HUDEP-2 (cell line): ENCODE data around the gene PKDCC.
"Not testable (repeated sequence)": the region's sequence is repeated elsewhere in the genome, so short reads cannot be mapped to it uniquely, and the experiment has no call there.

ENCODE experiments used
- DNase-seq, 76 experiments: peaks; one replicate each; lab custom pipeline; 2025; ENCODE audit not compliant: unreplicated experiment in 76 of 76; lab: John Stamatoyannopoulos, UW

PKDCC gene

DNA sequence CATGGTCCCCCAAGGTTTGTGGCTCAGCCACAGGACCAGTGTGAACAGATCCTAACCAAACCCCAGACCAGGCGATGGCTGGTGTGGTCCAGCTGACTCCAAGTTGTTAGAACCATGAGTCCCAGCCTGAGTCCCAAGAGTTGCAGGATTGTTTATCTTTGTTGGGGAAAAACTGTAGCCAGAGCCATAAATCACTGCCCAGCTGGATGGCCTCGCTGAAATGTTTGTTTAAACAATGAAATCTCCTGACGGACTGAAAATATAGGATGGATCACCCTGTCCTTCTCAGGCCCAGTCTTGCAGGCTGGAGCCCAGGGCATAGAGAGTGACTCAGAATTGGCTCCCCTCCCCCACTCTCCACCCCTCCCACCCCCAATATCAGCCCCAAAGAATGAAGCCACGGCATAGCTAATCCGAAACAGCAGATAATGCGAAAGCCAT is 36.4 kb downstream of the PKDCC start:
- DNase-seq, result no peak

DNA sequence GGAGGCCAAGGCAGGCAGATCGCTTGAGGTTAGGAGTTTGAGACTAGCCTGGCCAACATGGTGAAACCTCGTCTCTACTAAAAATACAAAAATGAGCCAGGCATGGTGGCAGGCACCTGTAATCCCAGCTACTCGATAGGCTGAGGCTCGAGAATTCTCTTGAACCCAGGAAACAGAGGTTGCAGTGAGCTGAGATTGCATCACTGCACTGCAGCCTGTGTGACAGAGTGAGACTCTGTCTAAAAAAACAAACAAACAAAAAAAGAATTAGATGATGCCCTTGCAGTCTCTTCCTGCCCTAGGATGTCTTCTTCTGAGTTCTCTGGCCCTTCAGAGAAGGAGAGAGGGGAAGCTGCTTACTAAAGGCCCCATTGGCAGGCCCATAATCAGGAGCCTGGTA is 37.2 kb downstream of the PKDCC start:
- DNase-seq, result not testable (repeated sequence)

DNA sequence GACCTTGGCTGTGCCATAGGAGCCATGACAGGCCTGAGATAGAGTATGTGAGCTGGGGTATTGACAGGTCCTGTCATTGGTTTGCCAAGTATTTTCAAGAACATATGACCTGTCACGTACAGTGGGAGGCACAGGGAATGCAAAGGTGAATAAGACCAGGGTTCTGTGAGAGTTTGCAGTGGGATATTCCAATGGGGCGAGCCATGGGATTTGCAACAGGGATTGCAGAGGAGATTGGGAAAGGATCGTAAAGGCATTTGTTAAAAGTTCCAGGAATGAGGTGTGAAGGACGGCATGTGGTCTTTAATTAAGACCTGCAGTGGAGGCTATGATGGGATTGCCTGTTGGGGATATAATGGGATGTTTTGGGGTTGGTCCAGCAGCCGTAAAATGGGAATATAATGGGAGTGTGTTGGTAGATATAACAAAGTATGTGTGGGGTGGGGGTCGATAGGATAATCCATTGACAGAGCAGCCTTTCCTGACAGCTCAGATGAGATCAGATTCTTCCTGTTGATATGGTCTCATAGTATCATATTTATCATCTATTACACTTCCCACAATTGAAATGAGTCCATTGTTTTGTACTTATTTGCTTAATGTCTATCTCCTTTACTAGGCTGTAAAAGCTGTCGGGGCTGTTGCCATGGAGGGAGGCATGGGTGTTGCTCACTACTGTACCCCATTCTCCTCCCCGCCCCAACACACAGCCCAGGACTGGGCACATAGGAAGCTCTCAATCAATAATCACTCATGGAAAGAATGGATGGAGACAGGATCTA is 38.1 kb downstream of the PKDCC start:
- DNase-seq, result no peak

DNA sequence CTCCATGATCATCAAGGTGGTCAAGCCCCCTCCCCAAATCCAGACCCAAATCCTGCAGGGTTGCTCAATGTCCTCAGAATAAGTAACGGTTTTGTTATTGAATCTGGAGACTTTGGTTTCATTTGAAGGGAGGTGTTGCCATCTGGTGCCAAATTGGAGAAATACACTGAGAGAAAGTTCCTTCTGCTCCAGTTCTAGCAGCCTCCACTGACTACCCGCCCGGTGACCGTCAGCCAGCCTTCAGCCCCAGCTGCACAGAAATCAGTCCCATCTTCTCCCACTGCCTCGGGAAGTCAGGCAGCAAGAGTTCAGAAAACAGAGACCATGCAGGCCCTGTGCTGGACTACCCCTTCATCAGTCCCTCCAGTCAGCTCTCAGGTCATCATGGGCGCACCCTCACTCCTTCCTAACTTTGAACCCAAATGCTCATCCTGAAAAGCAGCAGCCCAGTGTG is 38.7 kb downstream of the PKDCC start:
- peak in 22 of 76 experiments; percentile 2 to 49 (median 16) for DNase-seq

DNA sequence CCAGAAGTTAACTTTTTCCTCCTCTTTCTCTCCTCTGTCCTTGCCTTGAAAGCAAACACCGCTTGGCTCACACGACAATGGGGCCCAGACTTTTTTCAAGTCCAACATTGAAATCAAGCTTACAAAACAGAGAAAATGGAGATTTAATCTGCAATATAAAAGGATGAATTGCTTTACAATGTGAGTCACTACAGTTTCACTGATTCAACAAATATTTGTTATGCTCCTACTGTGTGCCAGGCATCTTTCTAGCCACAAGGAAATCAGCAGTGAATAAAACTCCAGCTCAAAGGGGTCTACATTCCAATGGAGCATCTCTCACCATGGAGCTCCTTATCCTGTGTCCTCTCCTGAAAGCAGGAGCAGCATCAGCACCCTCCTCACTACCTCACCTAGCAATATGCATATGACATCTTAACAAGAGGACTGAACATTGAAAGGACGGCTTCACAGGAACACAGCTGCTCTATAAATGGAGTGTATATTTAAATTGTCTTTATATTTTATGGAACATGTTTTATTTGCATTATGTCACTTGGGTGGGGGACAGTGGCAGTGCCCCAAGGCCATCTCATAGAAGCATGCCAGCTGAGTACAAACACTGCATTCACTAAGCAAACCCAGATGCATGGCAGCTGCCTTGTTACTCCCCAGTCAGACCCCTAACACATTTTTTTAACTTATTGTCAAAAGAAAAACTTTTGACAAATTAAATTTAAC is 39.5 kb downstream of the PKDCC start:
- no peak for DNase-seq

DNA sequence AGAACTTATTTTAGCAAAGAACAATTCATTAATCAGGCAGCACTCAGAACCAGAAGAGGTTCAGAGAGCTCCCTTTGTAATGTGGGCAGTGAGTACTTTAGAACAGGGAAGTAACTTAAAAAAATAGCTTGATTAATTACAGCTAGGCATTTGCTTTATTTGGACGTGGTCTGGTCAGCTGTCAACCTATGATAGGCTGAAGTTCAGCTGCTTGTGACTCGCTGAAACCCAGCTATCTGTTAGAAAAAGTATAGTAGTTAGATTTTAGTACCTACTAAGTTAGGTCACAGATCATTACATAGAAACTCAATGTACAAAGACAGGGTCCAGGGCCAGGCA is 40.0 kb downstream of the PKDCC start:
- no peak for DNase-seq

DNA sequence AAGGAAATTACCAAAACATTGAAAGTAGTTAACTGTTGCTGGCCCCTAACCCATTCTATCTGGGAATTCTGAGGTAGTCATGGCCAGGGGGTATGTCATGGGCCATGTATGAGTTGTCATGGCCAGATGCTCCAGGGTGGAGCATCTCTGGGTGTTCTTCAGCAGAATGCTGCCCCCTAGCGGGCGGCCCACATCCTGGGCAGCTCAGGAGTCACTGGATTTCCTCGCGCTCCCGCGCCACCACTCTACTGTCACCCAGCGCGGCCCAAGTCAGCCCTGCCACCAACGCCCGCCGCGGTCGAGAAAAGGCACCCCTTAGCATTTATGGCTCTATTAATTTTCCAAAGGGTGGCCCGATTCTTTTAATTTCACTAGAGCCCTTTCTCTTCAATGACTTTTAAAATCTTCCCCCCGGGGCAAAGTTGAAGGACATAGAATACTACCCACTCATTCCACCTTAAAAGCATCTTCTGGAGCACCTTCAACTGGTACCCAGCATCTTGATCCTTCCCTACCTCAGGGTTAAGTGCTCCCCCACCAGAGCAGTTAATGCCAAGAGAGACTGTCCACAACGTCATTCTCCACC is 41.6 kb downstream of the PKDCC start:
- peak in 64 of 76 experiments; percentile 4 to 77 (median 44) for DNase-seq

DNA sequence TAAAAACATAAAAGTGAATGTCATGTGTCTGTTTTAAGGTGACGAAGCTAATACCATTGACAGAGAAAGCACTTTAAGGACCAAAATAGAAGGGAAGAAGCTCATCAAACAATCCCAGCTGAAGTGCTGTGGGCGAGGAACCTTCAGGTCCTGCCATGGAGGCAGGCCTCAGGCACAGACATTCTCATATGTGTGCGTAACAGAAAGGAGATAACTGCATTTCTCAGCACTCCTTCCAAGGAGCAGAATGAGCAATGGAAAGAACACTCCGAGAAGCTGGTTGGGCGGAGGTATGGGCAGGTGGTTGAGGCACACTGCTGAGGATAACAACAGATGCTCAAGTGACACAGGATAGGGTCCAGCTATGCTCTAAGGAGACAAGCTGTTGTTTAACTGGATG is 42.4 kb downstream of the PKDCC start:
- DNase-seq, result no peak

DNA sequence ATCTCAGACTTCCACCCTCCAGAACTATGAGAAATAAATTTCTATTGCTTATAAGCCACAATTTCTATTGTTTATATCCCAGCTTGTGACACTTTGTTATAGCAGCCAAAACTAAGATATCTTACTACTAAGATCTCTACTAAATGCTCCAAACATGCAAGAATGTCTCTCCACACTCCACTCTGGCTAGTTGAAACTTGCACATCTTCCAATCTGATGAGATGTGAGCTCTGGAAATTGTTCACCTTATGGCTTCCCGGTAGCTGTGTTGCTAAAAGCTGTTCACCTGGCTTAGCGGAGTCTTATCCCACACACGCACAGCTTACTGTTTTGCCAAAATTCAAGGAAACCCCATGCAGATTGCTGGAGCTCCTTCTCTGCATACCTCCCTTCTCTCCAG is 43.9 kb downstream of the PKDCC start:
- DNase-seq, result no peak

DNA sequence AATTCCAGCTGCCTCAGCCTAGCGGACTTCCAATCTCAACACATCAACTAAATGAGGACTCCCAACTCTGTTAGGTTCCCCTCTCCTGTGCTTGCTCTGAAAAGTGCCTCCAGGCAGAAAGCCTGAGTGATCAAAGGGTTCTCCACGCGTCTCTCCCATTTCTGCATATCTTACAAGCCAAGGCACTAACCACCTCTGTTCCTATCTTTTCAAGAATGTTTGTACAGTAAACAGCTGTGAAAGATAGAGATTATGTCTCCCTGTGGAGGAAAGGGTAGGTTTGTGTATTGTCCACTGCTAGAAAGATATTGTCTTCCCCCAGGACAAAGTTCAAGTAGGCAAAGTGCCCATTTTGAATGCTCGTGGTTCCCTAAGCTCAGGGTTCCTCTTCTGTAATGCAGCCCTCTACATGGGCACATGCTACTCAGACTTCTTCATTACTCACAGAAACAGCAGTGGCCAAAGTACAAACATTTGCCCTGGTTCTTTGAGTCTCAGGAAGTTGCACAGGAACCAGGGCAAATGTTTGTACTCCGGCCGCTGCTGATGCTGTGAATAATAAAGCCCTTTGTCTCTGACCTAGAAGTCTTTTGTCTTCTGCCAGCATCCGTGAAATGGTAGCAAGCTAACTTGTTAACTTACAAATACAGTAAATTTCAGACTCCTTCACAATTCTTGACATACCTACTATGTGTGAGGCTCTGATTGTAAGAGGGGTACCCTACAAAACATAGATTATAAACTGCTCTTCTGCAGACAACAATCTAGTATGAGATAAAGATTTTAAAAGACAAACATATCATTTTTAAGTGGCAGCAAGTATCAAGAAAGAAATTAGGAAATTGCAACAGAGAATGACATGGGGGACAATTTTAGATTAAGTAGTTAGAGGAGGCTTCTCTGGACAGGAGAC is 44.5 kb downstream of the PKDCC start:
- DNase-seq, result no peak

DNA sequence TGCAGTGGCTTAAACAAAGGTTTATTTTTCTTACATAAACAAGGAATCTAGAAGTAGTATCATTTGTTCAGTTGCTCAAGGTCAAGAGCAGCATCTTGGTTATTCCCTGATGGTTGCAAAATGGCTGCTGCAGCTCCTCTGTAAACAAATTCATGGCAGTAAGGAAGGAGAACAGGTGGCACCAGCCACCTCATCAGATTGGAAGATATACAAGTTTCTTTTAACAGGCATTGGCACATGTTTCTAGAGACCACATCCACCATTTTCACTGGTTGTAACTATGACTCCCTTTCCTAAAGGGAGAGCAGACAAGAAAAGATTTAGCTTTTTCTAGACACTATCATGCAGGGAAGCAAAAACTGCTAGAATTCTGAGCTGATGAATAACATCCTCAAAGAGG is 46.3 kb downstream of the PKDCC start:
- no peak for DNase-seq

DNA sequence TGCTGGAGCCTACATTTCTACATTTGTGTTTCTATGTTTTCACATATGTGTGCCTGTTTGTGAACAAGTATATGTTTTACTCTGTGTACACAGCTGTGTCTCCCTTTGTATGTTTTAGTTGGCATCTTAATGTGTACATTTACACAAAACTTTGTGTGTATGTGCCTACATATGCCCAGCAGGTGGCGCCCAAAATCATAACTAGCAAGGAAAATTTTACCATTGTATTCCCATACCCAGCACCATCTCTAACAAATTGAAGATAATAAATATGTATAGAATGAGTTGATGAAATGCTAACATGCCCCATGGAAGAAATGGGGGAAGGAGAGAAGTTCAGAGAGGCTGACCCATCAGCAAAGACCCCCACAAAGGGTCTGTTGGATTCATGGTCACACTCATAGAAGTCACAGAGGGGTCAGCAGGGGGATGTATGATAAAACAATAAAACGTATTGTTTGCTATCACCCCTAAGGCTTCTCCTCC is 48.1 kb downstream of the PKDCC start:
- peak in 52 of 76 experiments; percentile 5 to 64 (median 34) for DNase-seq

DNA sequence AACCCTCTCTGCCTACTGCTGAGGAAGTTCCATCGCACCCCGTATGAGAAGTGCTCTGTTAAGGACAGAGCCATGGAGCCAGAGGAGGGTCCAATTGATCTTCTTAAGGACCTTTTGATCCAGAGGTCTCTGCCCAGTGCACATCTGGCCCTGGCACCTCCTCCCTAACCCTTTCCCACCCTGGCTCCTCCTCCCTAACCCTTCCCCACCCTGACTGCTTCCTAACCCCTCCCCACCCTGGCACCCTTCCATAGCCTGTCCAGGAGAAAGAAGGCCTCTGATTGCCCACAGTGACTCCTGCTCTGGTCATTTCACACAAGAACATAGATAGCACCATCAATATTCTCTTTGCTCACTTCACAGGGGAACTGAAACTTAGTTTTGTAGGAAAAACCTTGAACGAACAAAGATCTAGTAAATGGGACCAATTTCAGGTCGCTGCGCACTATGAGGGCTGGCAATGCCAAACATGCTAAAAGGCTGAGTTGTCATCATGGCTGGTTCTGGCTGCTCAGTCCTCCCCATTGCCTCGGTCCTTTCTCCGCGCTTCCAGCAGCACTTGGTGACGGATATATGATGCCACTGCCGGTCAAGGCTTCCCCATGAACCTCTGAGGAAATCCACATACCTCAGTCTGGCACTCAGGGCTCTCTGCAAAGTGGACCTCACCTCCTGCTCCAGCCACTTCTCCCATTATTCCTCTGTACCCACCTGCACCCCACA is 49.2 kb downstream of the PKDCC start:
- DNase-seq, result no peak

DNA sequence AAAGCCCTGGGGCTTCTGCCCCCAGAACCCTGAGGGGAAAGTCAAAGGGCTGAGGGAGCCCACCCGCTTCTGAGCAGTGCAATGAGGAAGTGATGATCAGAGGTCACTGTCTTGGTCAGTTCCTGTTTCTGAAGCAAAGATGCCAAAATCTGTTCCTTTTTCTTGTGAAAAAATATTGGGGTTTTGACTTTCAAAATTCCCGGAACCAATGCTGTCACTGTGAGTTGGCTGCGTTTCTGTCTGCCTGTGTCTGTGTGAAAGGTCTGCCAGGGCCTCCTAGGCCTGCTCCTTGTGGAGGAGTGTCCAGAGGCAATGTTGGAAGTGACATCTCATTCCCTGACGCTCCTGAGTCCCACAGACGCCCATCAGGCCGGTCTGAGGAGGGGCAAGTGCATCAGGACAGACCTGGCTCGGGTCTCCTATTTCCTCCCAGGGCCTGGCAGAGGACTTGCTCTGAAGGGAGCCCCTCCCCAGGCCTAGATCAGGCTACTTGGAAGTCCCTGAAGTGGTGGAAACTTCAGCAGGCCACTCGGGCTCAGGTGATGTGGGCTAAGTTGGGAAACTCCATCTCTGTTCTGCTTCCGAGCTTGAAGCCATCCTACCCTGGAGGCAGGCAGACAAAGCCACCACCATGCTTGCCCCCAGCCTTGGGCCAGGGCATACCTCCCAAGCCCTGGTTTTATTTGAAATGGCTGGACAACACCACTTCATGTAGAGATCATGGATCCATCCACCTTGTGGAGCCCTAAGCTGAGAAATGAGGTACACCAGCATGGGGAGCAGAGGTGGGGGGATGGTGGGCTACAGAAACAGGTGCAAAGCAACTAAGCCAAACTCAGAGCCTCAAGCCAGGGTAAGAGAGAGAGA is 51.0 kb downstream of the PKDCC start:
- no peak for DNase-seq

DNA sequence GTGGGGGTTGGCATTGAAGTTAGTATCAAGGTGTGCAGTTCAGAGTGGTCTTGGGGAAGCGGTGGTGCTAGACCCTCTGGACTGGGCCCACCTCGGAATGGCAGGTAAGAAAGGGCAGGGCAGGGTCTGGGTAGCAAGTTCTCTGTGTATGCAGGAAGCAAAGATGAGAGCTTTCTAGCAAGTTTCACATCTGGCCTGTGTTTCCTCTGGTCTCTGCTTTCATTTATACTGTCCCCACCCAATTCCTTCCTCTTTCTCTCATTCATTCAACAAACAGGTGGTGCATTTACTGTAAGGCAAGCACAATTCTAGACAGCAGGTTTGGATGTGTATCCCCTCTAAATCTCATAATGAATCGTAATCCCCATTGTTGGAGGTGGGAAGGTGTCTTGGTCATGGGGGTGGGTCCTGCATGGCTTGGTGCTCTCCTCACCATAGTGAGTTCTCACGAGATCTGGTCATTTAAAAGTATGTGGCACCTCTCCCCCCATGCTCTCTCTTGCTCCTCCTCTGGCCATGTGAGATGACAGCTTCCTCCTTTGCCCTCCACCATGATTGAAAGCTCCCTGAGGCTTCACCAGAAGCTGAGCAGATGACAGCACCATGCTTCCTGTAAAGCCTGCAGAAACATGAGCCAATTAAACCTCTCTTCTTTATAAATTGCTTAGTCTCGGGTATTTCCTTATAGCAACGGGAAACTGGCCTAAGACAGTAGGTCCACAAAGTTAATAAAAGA is 51.8 kb downstream of the PKDCC start:
- DNase-seq, result no peak

DNA sequence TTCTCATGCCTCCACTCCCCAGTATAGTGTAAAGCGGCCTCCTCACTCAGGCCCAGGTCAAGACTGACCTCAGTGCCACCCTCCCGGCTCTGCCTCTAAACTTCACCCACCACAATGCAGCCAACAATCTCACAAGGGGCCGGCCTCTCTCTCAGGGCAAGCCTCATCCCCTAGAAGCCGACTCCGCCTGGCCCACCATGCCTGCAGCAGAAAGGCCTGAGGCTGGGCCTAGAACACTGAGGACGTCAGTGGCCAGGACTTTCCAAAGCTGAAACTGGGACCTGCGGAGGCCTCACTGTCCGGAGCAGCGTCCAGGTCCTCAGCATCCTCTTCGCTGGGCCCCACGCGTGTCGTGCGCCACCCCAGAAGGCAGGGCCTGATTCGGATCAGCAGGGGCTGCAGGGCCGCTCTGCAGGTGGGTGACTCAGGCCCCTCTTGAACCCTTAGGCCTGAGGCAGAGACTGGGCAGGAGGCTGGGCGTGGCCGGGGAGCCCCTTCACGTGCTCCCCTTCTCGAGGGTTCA is 52.9 kb downstream of the PKDCC start:
- no peak for DNase-seq

DNA sequence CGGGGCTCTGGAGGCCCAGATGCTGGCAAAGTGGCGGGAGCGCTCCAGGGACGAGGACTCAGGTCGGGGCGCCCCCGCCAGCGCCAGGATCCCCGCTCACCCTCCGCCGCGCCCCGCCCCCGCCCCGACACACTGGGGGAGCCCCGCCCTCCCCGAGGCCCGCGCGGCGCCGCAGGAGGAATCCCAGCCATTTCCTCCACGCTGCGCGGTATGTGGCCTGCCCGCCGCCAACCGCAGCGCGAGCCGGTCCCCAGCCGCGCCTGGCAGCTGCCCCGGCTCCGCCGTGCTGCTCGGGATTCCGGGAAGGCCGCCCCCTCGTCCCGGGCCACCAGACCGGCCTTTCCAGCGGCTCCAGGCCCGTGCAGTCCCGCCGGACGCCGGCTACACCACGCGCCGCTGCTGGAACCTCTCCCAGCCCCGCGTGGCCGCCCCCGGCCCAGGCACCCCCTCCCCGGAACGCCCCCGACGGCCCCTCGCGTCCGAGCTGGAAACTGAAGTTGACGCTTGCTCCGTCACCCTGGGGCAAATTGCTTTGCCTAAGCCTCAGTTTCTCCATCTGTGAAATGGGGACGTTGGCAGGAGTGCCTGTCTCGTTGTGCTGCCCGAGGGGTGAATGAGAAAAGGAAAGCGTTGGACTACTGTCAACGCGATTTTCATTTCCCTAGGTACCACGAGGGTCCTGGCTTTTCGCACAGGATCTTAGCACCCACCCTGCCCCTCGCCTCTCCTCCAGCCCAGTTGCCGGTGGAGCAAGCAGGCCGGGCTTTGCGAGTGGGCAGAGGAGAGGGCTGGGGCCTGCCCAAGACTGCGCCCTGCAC is 53.6 kb downstream of the PKDCC start:
- no peak for DNase-seq
